ENCODE results near the gene TK1.
"Not testable (repeated sequence)": the region's sequence is repeated elsewhere in the genome, so short reads cannot be mapped to it uniquely, and the experiment has no call there.

TK1 gene

GRCh38 chr17:78186692-78187595, at the start of gene TK1, which contains the start of gene AFMID:
Gene TK1 (minus strand): TSS chr17:78187052. CDS start chr17:78186994, 58 bp downstream.
Gene AFMID (plus strand): TSS chr17:78187362. CDS start chr17:78187371, 9 bp downstream.
- Histone ChIP-seq H3K27ac (ENCODE audit: low read length) (peak within 1 kb of the TSS; percentile 82), H3K36me3 (ENCODE audit: insufficient read depth, low read length) (peaks cover 58% of the 10 kb centered on the region), H3K4me1 (ENCODE audit: insufficient read depth, low read length) (peaks cover 82% of the 10 kb centered on the region), H3K9ac (ENCODE audit: low read depth, low read length) (peak within 1 kb of the TSS; percentile 75), H2AFZ (ENCODE audit: low read depth, low read length) (peak within 1 kb of the TSS; percentile 82), H3K27me3 (ENCODE audit: insufficient read depth, low read length, poor library complexity) (no peaks in the 10 kb centered on the region), H3K4me2 (ENCODE audit: insufficient read depth, low read length) (peak within 1 kb of the TSS; percentile 92), H4K20me1 (ENCODE audit: insufficient read depth, low read length) (peaks cover 26% of the 10 kb centered on the region), H3K4me3 (ENCODE audit: low read depth in 1 of 2, low read length in 2 of 2) (peak within 1 kb of the TSS; percentile 37 to 70), H3K9me3 (ENCODE audit: insufficient read depth, low read length, severe bottlenecking) (no peaks in the 10 kb centered on the region), H3K79me2 (ENCODE audit: insufficient read depth, low read length) (peaks cover 80% of the 10 kb centered on the region)
- no peak for TF ChIP-seq EZH2 (IDR thresholded peaks at IDR 0.05; ENCODE audit: borderline replicate concordance, low read depth, low read length, severe bottlenecking)
- TF ChIP-seq, protein P1, sequence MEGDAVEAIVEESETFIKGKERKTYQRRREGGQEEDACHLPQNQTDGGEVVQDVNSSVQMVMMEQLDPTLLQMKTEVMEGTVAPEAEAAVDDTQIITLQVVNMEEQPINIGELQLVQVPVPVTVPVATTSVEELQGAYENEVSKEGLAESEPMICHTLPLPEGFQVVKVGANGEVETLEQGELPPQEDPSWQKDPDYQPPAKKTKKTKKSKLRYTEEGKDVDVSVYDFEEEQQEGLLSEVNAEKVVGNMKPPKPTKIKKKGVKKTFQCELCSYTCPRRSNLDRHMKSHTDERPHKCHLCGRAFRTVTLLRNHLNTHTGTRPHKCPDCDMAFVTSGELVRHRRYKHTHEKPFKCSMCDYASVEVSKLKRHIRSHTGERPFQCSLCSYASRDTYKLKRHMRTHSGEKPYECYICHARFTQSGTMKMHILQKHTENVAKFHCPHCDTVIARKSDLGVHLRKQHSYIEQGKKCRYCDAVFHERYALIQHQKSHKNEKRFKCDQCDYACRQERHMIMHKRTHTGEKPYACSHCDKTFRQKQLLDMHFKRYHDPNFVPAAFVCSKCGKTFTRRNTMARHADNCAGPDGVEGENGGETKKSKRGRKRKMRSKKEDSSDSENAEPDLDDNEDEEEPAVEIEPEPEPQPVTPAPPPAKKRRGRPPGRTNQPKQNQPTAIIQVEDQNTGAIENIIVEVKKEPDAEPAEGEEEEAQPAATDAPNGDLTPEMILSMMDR (IDR thresholded peaks at IDR 0.05; ENCODE audit: borderline replicate concordance, extremely low read depth, low read length, poor library complexity, severe bottlenecking) = peak; percentile 55
- peak; percentile 97 for DNase-seq
- ATAC-seq (ENCODE audit: insufficient read depth, low read depth) = peak; percentile 92

DNA sequence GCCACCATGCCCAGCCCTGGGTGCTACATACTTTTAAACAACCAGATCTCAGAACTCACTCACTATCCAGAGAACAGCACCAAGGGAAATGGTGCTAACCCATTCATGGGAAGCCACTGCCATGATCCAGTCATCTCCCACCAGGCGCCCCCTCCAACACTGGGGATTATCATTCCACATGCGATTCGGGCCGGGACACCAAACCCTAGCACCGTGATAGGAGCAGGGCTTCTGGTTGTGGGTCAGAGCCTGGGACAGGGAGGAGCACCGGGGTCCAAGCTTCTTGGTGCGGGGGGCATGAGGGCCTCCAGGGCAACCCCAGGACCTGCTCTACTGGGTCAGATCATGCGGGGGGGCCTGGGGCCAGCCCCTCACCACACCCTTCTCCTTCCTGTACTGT, 49.0 kb upstream of the TK1 start:
- H3K9ac ChIP-seq (ENCODE audit: low read depth, low read length) = no peak overlapping the region
- no peak for ATAC-seq (ENCODE audit: insufficient read depth, low read depth)
- no peaks in the 10 kb centered on the region for H4K20me1 ChIP-seq (ENCODE audit: insufficient read depth, low read length)
- no peaks in the 10 kb centered on the region for H3K9me3 ChIP-seq (ENCODE audit: insufficient read depth, low read length, severe bottlenecking)
- no peak overlapping the region for H2AFZ ChIP-seq (ENCODE audit: low read depth, low read length)
- no peak for TF ChIP-seq EZH2 (IDR thresholded peaks at IDR 0.05; ENCODE audit: borderline replicate concordance, low read depth, low read length, severe bottlenecking)
- TF ChIP-seq, protein P1 (IDR thresholded peaks at IDR 0.05; ENCODE audit: borderline replicate concordance, extremely low read depth, low read length, poor library complexity, severe bottlenecking) = no peak
- no peak overlapping the region for H3K4me2 ChIP-seq (ENCODE audit: insufficient read depth, low read length)
- H3K4me3 ChIP-seq (ENCODE audit: low read depth in 1 of 2, low read length in 2 of 2) = no peak overlapping the region
- H3K27me3 ChIP-seq (ENCODE audit: insufficient read depth, low read length, poor library complexity) = no peaks in the 10 kb centered on the region
- H3K79me2 ChIP-seq (ENCODE audit: insufficient read depth, low read length) = no peaks in the 10 kb centered on the region
- no peaks in the 10 kb centered on the region for H3K4me1 ChIP-seq (ENCODE audit: insufficient read depth, low read length)
- no peak for DNase-seq
- H3K27ac ChIP-seq (ENCODE audit: low read length) = no peak overlapping the region
- no peaks in the 10 kb centered on the region for H3K36me3 ChIP-seq (ENCODE audit: insufficient read depth, low read length)

DNA sequence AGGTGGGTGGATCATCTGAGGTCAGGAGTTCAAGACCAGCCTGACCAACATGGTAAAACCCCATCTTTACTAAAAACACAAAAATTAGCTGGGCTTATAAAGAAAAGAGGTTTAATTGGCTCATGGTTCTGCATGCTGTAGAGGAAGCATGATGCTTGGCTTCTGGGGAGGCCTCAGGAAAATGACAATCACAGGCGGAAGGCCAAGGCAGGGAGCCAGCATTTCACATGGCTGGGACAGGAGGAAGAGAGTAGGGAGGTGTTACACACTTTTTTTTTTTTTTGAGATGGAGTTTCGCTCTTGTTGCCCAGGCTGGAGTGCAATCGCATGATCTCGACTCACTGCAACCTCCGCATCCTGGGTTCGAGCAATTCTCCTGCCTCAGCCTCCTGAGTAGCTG, 48.2 kb upstream of the TK1 start:
- ATAC-seq (ENCODE audit: insufficient read depth, low read depth); H3K27me3 ChIP-seq (ENCODE audit: insufficient read depth, low read length, poor library complexity); H3K9me3 ChIP-seq (ENCODE audit: insufficient read depth, low read length, severe bottlenecking); H4K20me1 ChIP-seq (ENCODE audit: insufficient read depth, low read length); DNase-seq; H3K4me2 ChIP-seq (ENCODE audit: insufficient read depth, low read length); H3K79me2 ChIP-seq (ENCODE audit: insufficient read depth, low read length); H3K27ac ChIP-seq (ENCODE audit: low read length); H3K9ac ChIP-seq (ENCODE audit: low read depth, low read length); H3K4me3 ChIP-seq (ENCODE audit: low read depth in 1 of 2, low read length in 2 of 2); H2AFZ ChIP-seq (ENCODE audit: low read depth, low read length); H3K4me1 ChIP-seq (ENCODE audit: insufficient read depth, low read length); H3K36me3 ChIP-seq (ENCODE audit: insufficient read depth, low read length): not testable (repeated sequence)

DNA sequence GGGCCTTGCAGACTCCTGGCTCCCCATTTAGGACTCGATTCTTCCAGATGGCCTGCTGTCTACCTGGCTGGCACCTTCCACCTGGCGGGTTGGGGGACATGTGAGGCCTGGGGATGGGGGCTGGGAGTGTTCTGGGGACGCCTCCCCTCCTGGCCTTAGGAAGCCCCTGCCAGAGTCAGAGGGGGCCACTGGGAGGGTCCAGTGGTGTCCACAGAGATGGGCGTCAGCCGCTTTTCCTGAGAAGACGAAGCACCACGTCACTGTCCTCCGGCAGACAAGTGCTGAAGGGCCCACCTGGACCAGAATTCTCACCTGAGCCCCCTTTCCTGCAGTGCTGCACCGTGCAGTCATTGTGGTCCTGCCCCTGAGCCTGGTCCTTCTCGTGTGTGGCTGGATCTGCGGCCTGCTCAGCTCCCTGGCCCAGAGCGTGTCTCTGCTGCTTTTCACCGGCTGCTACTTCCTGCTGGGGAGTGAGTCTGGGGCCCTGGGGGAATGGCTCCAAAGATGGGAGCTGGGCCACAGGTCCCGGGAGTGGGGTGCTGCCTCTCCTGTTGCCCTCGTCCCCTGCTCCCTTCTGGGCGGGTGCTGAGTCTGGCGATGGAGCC, 47.5 kb upstream of the TK1 start:
- Histone ChIP-seq H3K4me1 (ENCODE audit: insufficient read depth, low read length) (no peaks in the 10 kb centered on the region), H2AFZ (ENCODE audit: low read depth, low read length) (no peak overlapping the region), H3K4me2 (ENCODE audit: insufficient read depth, low read length) (no peak overlapping the region), H3K4me3 (ENCODE audit: low read depth in 1 of 2, low read length in 2 of 2) (no peak overlapping the region), H3K79me2 (ENCODE audit: insufficient read depth, low read length) (no peaks in the 10 kb centered on the region), H3K36me3 (ENCODE audit: insufficient read depth, low read length) (no peaks in the 10 kb centered on the region), H4K20me1 (ENCODE audit: insufficient read depth, low read length) (no peaks in the 10 kb centered on the region), H3K27me3 (ENCODE audit: insufficient read depth, low read length, poor library complexity) (no peaks in the 10 kb centered on the region), H3K9ac (ENCODE audit: low read depth, low read length) (no peak overlapping the region), H3K27ac (ENCODE audit: low read length) (no peak overlapping the region), H3K9me3 (ENCODE audit: insufficient read depth, low read length, severe bottlenecking) (no peaks in the 10 kb centered on the region)
- DNase-seq = no peak
- TF ChIP-seq, protein P1 (IDR thresholded peaks at IDR 0.05; ENCODE audit: borderline replicate concordance, extremely low read depth, low read length, poor library complexity, severe bottlenecking) = no peak
- no peak for TF ChIP-seq EZH2 (IDR thresholded peaks at IDR 0.05; ENCODE audit: borderline replicate concordance, low read depth, low read length, severe bottlenecking)
- no peak for ATAC-seq (ENCODE audit: insufficient read depth, low read depth)

All from DND-41 (cell line).